Fibroblast of skin of left quadriceps (primary cell): ENCODE measurements around the gene NKAIN4.

ENCODE experiments used
- DNase-seq, 2 experiments: peaks; one replicate each; pipeline ENCODE4 v3.0.0-alpha.2; 2013; ENCODE audit warnings: low read depth in 2 of 2

NKAIN4 gene

GRCh38 chr20:63196768-63197470 lies 57.3 kb downstream of the NKAIN4 start:
- no peak for DNase-seq

- no peak for DNase-seq
Observed at GRCh38 chr20:63194797-63195173, 59.5 kb downstream of the NKAIN4 start.

- no peak for DNase-seq
Observed at GRCh38 chr20:63194007-63194796, 60.1 kb downstream of the NKAIN4 start.

- DNase-seq: no peak
Observed at GRCh38 chr20:63192721-63193120, 61.5 kb downstream of the NKAIN4 start.

GRCh38 chr20:63191400-63191799 lies 62.9 kb downstream of the NKAIN4 start:
- no peak for DNase-seq

- DNase-seq: no peak
Observed at GRCh38 chr20:63190828-63191227, 63.4 kb downstream of the NKAIN4 start.
